Measurements from ENCODE around the gene TMEM221. TPM values are rescaled to one million over a fixed set of nuclear protein-coding genes. Genes with fewer than 3 reads are reported as not detected.

Gene TMEM221
- total and polyA plus RNA-seq, 2 donors from 2014 or later = 0.13 TPM; not detected in 1

- intact Hi-C loops (cut with DNase I) = no loop called here
- H3K4me3 ChIP-seq (ENCODE audit: low read length in 3 of 3) = peak overlapping the region in 2 of 3 donors; percentile 37 to 63
- no peaks in the 10 kb centered on the region for H3K9me3 ChIP-seq (ENCODE audit: control insufficient read depth in 2 of 3, insufficient read depth in 1 of 3, low read length in 3 of 3)
- peak overlapping the region in 2 of 3 donors; percentile 60 to 64 for H3K9ac ChIP-seq (ENCODE audit: low read length in 3 of 3)
- peaks cover 0 to 18% (median 9%) of the 10 kb centered on the region in 3 donors for H3K4me1 ChIP-seq (ENCODE audit: control insufficient read depth in 2 of 3, insufficient read depth in 2 of 3, low read depth in 1 of 3, low read length in 3 of 3)
- H3K27ac ChIP-seq (ENCODE audit: low read depth in 2 of 2, low read length in 2 of 2) = peak overlapping the region; percentile 76 to 99
- no peaks in the 10 kb centered on the region for H3K27me3 ChIP-seq (ENCODE audit: control insufficient read depth, insufficient read depth, low read length)
- TF ChIP-seq CTCF (IDR thresholded peaks at IDR 0.05; ENCODE audit: borderline replicate concordance, extremely low read depth, insufficient read depth) = no peak
- no peaks in the 10 kb centered on the region for H3K36me3 ChIP-seq (ENCODE audit: control insufficient read depth in 2 of 3, insufficient read depth in 3 of 3, low read length in 3 of 3)
- FAIRE-seq (no peak), DNase-seq (no peak)
Observed at GRCh38 chr19:17406046-17406886, 42.2 kb downstream of the TMEM221 start.

- Histone ChIP-seq H3K4me3 (ENCODE audit: low read length in 3 of 3) (peak within 1 kb of the TSS; percentile 62 to 82 (median 63)), H3K36me3 (ENCODE audit: control insufficient read depth in 2 of 3, insufficient read depth in 3 of 3, low read length in 3 of 3) (no peaks in the 10 kb centered on the region), H3K9me3 (ENCODE audit: control insufficient read depth in 2 of 3, insufficient read depth in 1 of 3, low read length in 3 of 3) (no peaks in the 10 kb centered on the region), H3K4me1 (ENCODE audit: control insufficient read depth in 2 of 3, insufficient read depth in 2 of 3, low read depth in 1 of 3, low read length in 3 of 3) (peaks cover 0 to 18% (median 9%) of the 10 kb centered on the region in 3 donors), H3K27me3 (ENCODE audit: control insufficient read depth, insufficient read depth, low read length) (no peaks in the 10 kb centered on the region), H3K27ac (ENCODE audit: low read depth in 2 of 2, low read length in 2 of 2) (peak within 1 kb of the TSS; percentile 76 to 99), H3K9ac (ENCODE audit: low read length in 3 of 3) (peak within 1 kb of the TSS; percentile 18 to 64 (median 60))
- TF ChIP-seq CTCF (IDR thresholded peaks at IDR 0.05; ENCODE audit: borderline replicate concordance, extremely low read depth, insufficient read depth) = no peak
- DNase-seq (peak; percentile 74 to 89 (median 80)), FAIRE-seq (no peak)
- intact Hi-C loops (cut with DNase I) = no loop called here
Observed at GRCh38 chr19:17405250-17406045, 43.0 kb downstream of the TMEM221 start, which contains the start of gene BST2. Gene BST2, minus strand, starts transcription at chr19:17405630. Its CDS starts 55 bp downstream, at chr19:17405575.

DNA sequence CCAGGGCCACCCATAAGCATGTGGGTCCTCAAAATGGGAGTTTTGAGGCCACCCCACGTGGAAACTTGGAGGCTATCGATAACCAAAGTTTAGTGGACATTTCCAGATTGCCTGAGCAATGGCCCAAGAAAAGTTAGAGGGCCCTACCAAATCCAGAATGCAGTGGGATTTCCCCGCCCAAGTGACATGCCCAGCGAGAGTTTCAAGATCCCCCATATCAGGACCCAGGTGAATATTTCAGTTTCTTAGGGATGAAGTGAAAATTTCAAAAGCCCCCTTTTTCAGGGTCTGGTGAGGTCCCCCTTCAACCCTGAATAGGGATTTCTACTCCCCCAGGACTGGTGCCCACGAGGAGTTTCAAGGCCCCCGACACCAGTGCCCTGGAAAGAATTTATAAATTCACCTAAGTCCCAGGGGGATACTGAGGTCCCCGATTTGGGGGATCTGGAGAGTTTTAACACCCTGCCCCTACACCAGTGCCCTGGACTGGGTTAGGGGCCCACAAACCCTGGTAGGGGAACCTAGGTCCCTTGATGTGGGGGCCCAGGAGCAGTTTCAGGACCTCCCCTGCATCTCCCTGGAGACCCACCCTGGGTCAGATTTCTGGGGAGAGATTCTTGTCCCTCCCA, 43.7 kb downstream of the TMEM221 start:
- no peaks in the 10 kb centered on the region for H3K9me3 ChIP-seq (ENCODE audit: control insufficient read depth in 2 of 3, insufficient read depth in 1 of 3, low read length in 3 of 3)
- no peak for DNase-seq
- H3K27ac ChIP-seq (ENCODE audit: low read depth in 2 of 2, low read length in 2 of 2) = peak overlapping the region; percentile 76 to 99
- no peak for TF ChIP-seq CTCF (IDR thresholded peaks at IDR 0.05; ENCODE audit: borderline replicate concordance, extremely low read depth, insufficient read depth)
- intact Hi-C loops (cut with DNase I) = no loop called here
- H3K4me1 ChIP-seq (ENCODE audit: control insufficient read depth in 2 of 3, insufficient read depth in 2 of 3, low read depth in 1 of 3, low read length in 3 of 3) = peaks cover 0 to 18% (median 9%) of the 10 kb centered on the region in 3 donors
- H3K36me3 ChIP-seq (ENCODE audit: control insufficient read depth in 2 of 3, insufficient read depth in 3 of 3, low read length in 3 of 3) = no peaks in the 10 kb centered on the region
- peak overlapping the region; percentile 18 to 64 (median 41) for H3K9ac ChIP-seq (ENCODE audit: low read length in 3 of 3)
- FAIRE-seq = no peak
- no peaks in the 10 kb centered on the region for H3K27me3 ChIP-seq (ENCODE audit: control insufficient read depth, insufficient read depth, low read length)
- H3K4me3 ChIP-seq (ENCODE audit: low read length in 3 of 3) = peak overlapping the region; percentile 62 to 82 (median 63)
